Karpas-422 (cell line): ENCODE measurements around the gene ARHGAP36. TPM values are rescaled to one million over a fixed set of nuclear protein-coding genes. Genes with fewer than 3 reads are reported as not detected.

Experiments used
- DNase-seq: peaks from one replicate; pipeline ENCODE4 v3.0.0-alpha.2; 2015
- H2AFZ ChIP-seq: fragments of 200-600 bp; sonication (generic); 2 replicates; pipeline ENCODE4 v1.6.1; 2014; ENCODE audit warnings: antibody characterized with exemption, low read length, mixed read lengths
- H3K27ac ChIP-seq: fragments of 200-600 bp; sonication (generic); 2 replicates; pipeline ENCODE4 v1.5.1; 2014; ENCODE audit warnings: mild to moderate bottlenecking, low read length, moderate library complexity
- H3K27me3 ChIP-seq: fragments of 200-600 bp; sonication (generic); 2 replicates; pipeline ENCODE4 v1.6.1; 2014; ENCODE audit warnings: low read length, mixed read lengths
- H3K36me3 ChIP-seq: fragments of 200-600 bp; sonication (generic); 2 replicates; pipeline ENCODE4 v1.6.1; 2014; ENCODE audit warnings: low read length, mixed read lengths; ENCODE audit not compliant: insufficient read depth
- H3K4me1 ChIP-seq: fragments of 200-600 bp; sonication (generic); 2 replicates; pipeline ENCODE4 v1.6.1; 2014; ENCODE audit warnings: mild to moderate bottlenecking, low read length, mixed read lengths
- H3K4me2 ChIP-seq: fragments of 200-600 bp; sonication (generic); 2 replicates; pipeline ENCODE4 v1.6.1; 2014; ENCODE audit warnings: low read length, low read depth, mild to moderate bottlenecking; ENCODE audit not compliant: poor library complexity, severe bottlenecking
- H3K4me3 ChIP-seq: fragments of 200-600 bp; sonication (generic); 2 replicates; pipeline ENCODE4 v1.5.1; 2014; ENCODE audit warnings: mild to moderate bottlenecking, antibody characterized with exemption, low read length, mixed read lengths
- H3K79me2 ChIP-seq: fragments of 200-600 bp; sonication (generic); 2 replicates; pipeline ENCODE4 v1.6.1; 2014; ENCODE audit warnings: mild to moderate bottlenecking, low read length, mixed read lengths
- H3K9ac ChIP-seq: fragments of 200-600 bp; sonication (generic); 2 replicates; pipeline ENCODE4 v1.6.0; 2014; ENCODE audit warnings: low read length
- H3K9me2 ChIP-seq: fragments of 200-600 bp; sonication (generic), shearing (Covaris generic); replicated peaks from 2 replicates; pipeline ENCODE4 v1.6.0; 2014; ENCODE audit warnings: mild to moderate bottlenecking, low read length, moderate library complexity; ENCODE audit not compliant: insufficient read depth
- H3K9me3 ChIP-seq: fragments of 300-700, 200-600 bp; sonication (generic); 2 replicates; pipeline ENCODE4 v1.6.1; 2014; ENCODE audit warnings: low read length, mixed read lengths
- H4K20me1 ChIP-seq: fragments of 200-600 bp; sonication (generic); 2 replicates; pipeline ENCODE4 v1.6.1; 2014; ENCODE audit warnings: mild to moderate bottlenecking, antibody characterized with exemption, low read length, low read depth; ENCODE audit not compliant: insufficient read depth
- total RNA-seq: library from RNA; depleted of rRNA; stranded (reverse); fragments of >200 nt; shearing (Covaris generic); gene quantifications from 2 replicates; pipeline ENCODE4 v1.2.3, GENCODE V29; 2014; ENCODE audit warnings: low replicate concordance

ARHGAP36 gene
- total RNA-seq, 1 experiment from 2014 or later: not detected

- Histone ChIP-seq H3K36me3 (no peaks in the 10 kb centered on the region), H3K9me2 (no peaks in the 10 kb centered on the region), H4K20me1 (no peaks in the 10 kb centered on the region), H3K9ac (no peak overlapping the region), H2AFZ (no peak overlapping the region), H3K4me1 (no peaks in the 10 kb centered on the region), H3K27me3 (no peaks in the 10 kb centered on the region), H3K9me3 (no peaks in the 10 kb centered on the region), H3K79me2 (no peaks in the 10 kb centered on the region), H3K4me2 (no peak overlapping the region), H3K27ac (no peak overlapping the region), H3K4me3 (no peak overlapping the region)
- no peak for DNase-seq
Observed at GRCh38 chrX:131046596-131046995, 11.6 kb upstream of the ARHGAP36 start.

GRCh38 chrX:131047180-131047579, 11.0 kb upstream of the ARHGAP36 start:
- H3K79me2 ChIP-seq: no peaks in the 10 kb centered on the region
- no peak for DNase-seq
- no peak overlapping the region for H3K9ac ChIP-seq
- no peak overlapping the region for H3K27ac ChIP-seq
- no peak overlapping the region for H3K4me3 ChIP-seq
- no peak overlapping the region for H3K4me2 ChIP-seq
- no peaks in the 10 kb centered on the region for H3K9me3 ChIP-seq
- no peaks in the 10 kb centered on the region for H4K20me1 ChIP-seq
- H3K9me2 ChIP-seq: no peaks in the 10 kb centered on the region
- no peaks in the 10 kb centered on the region for H3K36me3 ChIP-seq
- H3K27me3 ChIP-seq: no peaks in the 10 kb centered on the region
- H3K4me1 ChIP-seq: no peaks in the 10 kb centered on the region
- no peak overlapping the region for H2AFZ ChIP-seq

GRCh38 chrX:131053076-131053475, 5.1 kb upstream of the ARHGAP36 start:
- Histone ChIP-seq H3K36me3 (no peaks in the 10 kb centered on the region), H3K4me3 (no peak overlapping the region), H3K79me2 (no peaks in the 10 kb centered on the region), H2AFZ (no peak overlapping the region), H3K9ac (no peak overlapping the region), H3K9me3 (no peaks in the 10 kb centered on the region), H3K9me2 (no peaks in the 10 kb centered on the region), H3K4me1 (no peaks in the 10 kb centered on the region), H3K27me3 (no peaks in the 10 kb centered on the region), H4K20me1 (no peaks in the 10 kb centered on the region), H3K4me2 (no peak overlapping the region), H3K27ac (no peak overlapping the region)
- DNase-seq: no peak

- no peak overlapping the region for H3K9ac ChIP-seq
- H3K27ac ChIP-seq: no peak overlapping the region
- H2AFZ ChIP-seq: no peak overlapping the region
- no peaks in the 10 kb centered on the region for H4K20me1 ChIP-seq
- no peaks in the 10 kb centered on the region for H3K36me3 ChIP-seq
- no peak for DNase-seq
- H3K4me1 ChIP-seq: no peaks in the 10 kb centered on the region
- H3K79me2 ChIP-seq: no peaks in the 10 kb centered on the region
- no peaks in the 10 kb centered on the region for H3K9me3 ChIP-seq
- no peaks in the 10 kb centered on the region for H3K9me2 ChIP-seq
- H3K4me3 ChIP-seq: no peak overlapping the region
- H3K27me3 ChIP-seq: no peaks in the 10 kb centered on the region
- no peak overlapping the region for H3K4me2 ChIP-seq
Observed at GRCh38 chrX:131054906-131055305, 3.2 kb upstream of the ARHGAP36 start.

GRCh38 chrX:131057706-131058105, 440 bp upstream of the ARHGAP36 start:
- H3K36me3 ChIP-seq: no peaks in the 10 kb centered on the region
- H3K9ac ChIP-seq: no peak overlapping the region
- no peaks in the 10 kb centered on the region for H3K79me2 ChIP-seq
- H2AFZ ChIP-seq: no peak overlapping the region
- no peaks in the 10 kb centered on the region for H3K27me3 ChIP-seq
- no peak overlapping the region for H3K4me3 ChIP-seq
- no peaks in the 10 kb centered on the region for H4K20me1 ChIP-seq
- H3K4me1 ChIP-seq: no peaks in the 10 kb centered on the region
- no peak for DNase-seq
- no peak overlapping the region for H3K4me2 ChIP-seq
- H3K27ac ChIP-seq: no peak overlapping the region
- no peaks in the 10 kb centered on the region for H3K9me2 ChIP-seq
- H3K9me3 ChIP-seq: no peaks in the 10 kb centered on the region

GRCh38 chrX:131059246-131059645, 1.1 kb downstream of the ARHGAP36 start:
- H3K27me3 ChIP-seq: no peaks in the 10 kb centered on the region
- H3K36me3 ChIP-seq: no peaks in the 10 kb centered on the region
- H3K79me2 ChIP-seq: no peaks in the 10 kb centered on the region
- no peak for DNase-seq
- H4K20me1 ChIP-seq: no peaks in the 10 kb centered on the region
- no peak overlapping the region for H3K27ac ChIP-seq
- H2AFZ ChIP-seq: no peak overlapping the region
- H3K9me2 ChIP-seq: no peaks in the 10 kb centered on the region
- no peaks in the 10 kb centered on the region for H3K4me1 ChIP-seq
- H3K4me2 ChIP-seq: no peak overlapping the region
- no peaks in the 10 kb centered on the region for H3K9me3 ChIP-seq
- H3K4me3 ChIP-seq: no peak overlapping the region
- no peak overlapping the region for H3K9ac ChIP-seq

GRCh38 chrX:131060147-131060546, 2.0 kb downstream of the ARHGAP36 start:
- no peaks in the 10 kb centered on the region for H3K36me3 ChIP-seq
- no peak for DNase-seq

GRCh38 chrX:131061306-131061705, 3.2 kb downstream of the ARHGAP36 start:
- no peak for DNase-seq
- Histone ChIP-seq H2AFZ (no peak overlapping the region), H3K9me3 (no peaks in the 10 kb centered on the region), H3K36me3 (no peaks in the 10 kb centered on the region), H3K4me3 (no peak overlapping the region), H3K79me2 (no peaks in the 10 kb centered on the region), H3K27ac (no peak overlapping the region), H3K27me3 (no peaks in the 10 kb centered on the region), H4K20me1 (no peaks in the 10 kb centered on the region), H3K9me2 (no peaks in the 10 kb centered on the region), H3K9ac (no peak overlapping the region), H3K4me1 (no peaks in the 10 kb centered on the region), H3K4me2 (no peak overlapping the region)

More at GRCh38 chrX:131060147-131060546, 2.0 kb downstream of the ARHGAP36 start:
- Histone ChIP-seq H3K4me3 (no peak overlapping the region), H2AFZ (no peak overlapping the region), H3K9me3 (no peaks in the 10 kb centered on the region), H3K79me2 (no peaks in the 10 kb centered on the region), H4K20me1 (no peaks in the 10 kb centered on the region), H3K27me3 (no peaks in the 10 kb centered on the region), H3K9me2 (no peaks in the 10 kb centered on the region), H3K9ac (no peak overlapping the region), H3K4me2 (no peak overlapping the region), H3K4me1 (no peaks in the 10 kb centered on the region), H3K27ac (no peak overlapping the region)

GRCh38 chrX:131063613-131064012, 5.5 kb downstream of the ARHGAP36 start:
- H3K36me3 ChIP-seq: no peaks in the 10 kb centered on the region
- no peaks in the 10 kb centered on the region for H4K20me1 ChIP-seq
- H3K27ac ChIP-seq: no peak overlapping the region
- H3K9me3 ChIP-seq: no peaks in the 10 kb centered on the region
- no peak overlapping the region for H3K4me2 ChIP-seq
- DNase-seq: no peak
- H3K4me1 ChIP-seq: no peaks in the 10 kb centered on the region
- H3K9ac ChIP-seq: no peak overlapping the region
- H3K27me3 ChIP-seq: no peaks in the 10 kb centered on the region
- H3K4me3 ChIP-seq: no peak overlapping the region
- no peaks in the 10 kb centered on the region for H3K9me2 ChIP-seq
- H2AFZ ChIP-seq: no peak overlapping the region
- H3K79me2 ChIP-seq: no peaks in the 10 kb centered on the region
